ENCODE measurements around the gene ITPR2.

The ITPR2 gene

GRCh38 chr12:26736563-26737486 is 96.2 kb downstream of the ITPR2 start:
- Histone ChIP-seq H3K9me3 (ENCODE audit: control insufficient read depth, low read length) (peaks cover 3% of the 10 kb centered on the region), H2AK5ac (ENCODE audit: low read length, severe bottlenecking) (no peak overlapping the region), H3K14ac (ENCODE audit: low read length in 2 of 2) (no peak overlapping the region), H2AFZ (ENCODE audit: low read depth, low read length) (no peak overlapping the region), H3K4me3 (ENCODE audit: insufficient read depth in 1 of 2, low read depth in 1 of 2, low read length in 2 of 2) (no peak overlapping the region), H3K4ac (ENCODE audit: low read depth in 1 of 2, low read length in 2 of 2) (no peak overlapping the region), H3K18ac (ENCODE audit: low read depth in 1 of 2, low read length in 2 of 2) (no peak overlapping the region), H4K8ac (ENCODE audit: low read length) (no peak overlapping the region), H2BK12ac (ENCODE audit: low read length in 2 of 2) (no peak overlapping the region), H3K9ac (ENCODE audit: low read length) (no peak overlapping the region), H2BK120ac (ENCODE audit: low read depth, low read length) (no peak overlapping the region), H3K23ac (ENCODE audit: low read length in 2 of 2) (no peak overlapping the region), H4K91ac (ENCODE audit: low read length) (no peak overlapping the region), H3K27me3 (ENCODE audit: control insufficient read depth in 1 of 2, insufficient read depth in 1 of 2, low read length in 2 of 2) (no peaks in the 10 kb centered on the region), H3K27ac (ENCODE audit: low read length, poor library complexity, severe bottlenecking) (no peak overlapping the region), H3K4me1 (ENCODE audit: control insufficient read depth, insufficient read depth, low read depth, low read length) (peaks cover 3% of the 10 kb centered on the region), H2BK5ac (ENCODE audit: low read depth, low read length, poor library complexity, severe bottlenecking) (no peak overlapping the region), H3K79me1 (replicated peaks; ENCODE audit: low read length, poor library complexity, severe bottlenecking) (peaks cover 22% of the 10 kb centered on the region), H3K4me2 (ENCODE audit: low read length, poor library complexity, severe bottlenecking) (no peak overlapping the region), H3K36me3 (ENCODE audit: control insufficient read depth in 1 of 2, insufficient read depth in 2 of 2, low read depth in 1 of 2, low read length in 2 of 2) (no peaks in the 10 kb centered on the region), H2BK15ac (ENCODE audit: low read depth, poor library complexity, severe bottlenecking) (no peak overlapping the region)
- WGBS: 90% methylated on average over 14 of the region's 16 CpGs
- DNase-seq: no peak

DNA sequence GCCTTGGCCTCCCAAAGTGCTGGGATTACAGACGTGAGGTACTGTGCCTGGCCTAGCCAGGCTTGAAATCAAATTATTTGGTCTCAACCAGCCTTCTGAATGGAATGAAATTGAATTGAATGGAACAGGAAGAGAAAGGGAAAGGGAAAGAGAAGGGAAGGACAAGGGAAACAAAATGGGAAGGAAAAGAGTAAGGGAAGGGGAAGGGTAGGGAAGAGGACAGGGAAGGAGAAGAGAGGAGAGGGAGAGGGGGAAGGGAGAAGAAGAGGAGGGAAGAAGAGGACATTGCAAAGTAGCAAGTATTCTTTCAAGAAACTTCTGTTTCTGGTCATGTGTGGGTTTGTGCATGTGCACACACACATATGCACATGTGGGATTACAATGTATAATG is 97.8 kb downstream of the ITPR2 start:
- peaks cover 3% of the 10 kb centered on the region for H3K9me3 ChIP-seq (ENCODE audit: control insufficient read depth, low read length)
- no peaks in the 10 kb centered on the region for H3K36me3 ChIP-seq (ENCODE audit: control insufficient read depth in 1 of 2, insufficient read depth in 2 of 2, low read depth in 1 of 2, low read length in 2 of 2)
- no peak overlapping the region for H3K4ac ChIP-seq (ENCODE audit: low read depth in 1 of 2, low read length in 2 of 2)
- no peak overlapping the region for H2AFZ ChIP-seq (ENCODE audit: low read depth, low read length)
- no peak overlapping the region for H2AK5ac ChIP-seq (ENCODE audit: low read length, severe bottlenecking)
- no peak overlapping the region for H2BK15ac ChIP-seq (ENCODE audit: low read depth, poor library complexity, severe bottlenecking)
- no peak overlapping the region for H3K23ac ChIP-seq (ENCODE audit: low read length in 2 of 2)
- H2BK12ac ChIP-seq (ENCODE audit: low read length in 2 of 2): no peak overlapping the region
- peaks cover 21% of the 10 kb centered on the region for H3K79me1 ChIP-seq (replicated peaks; ENCODE audit: low read length, poor library complexity, severe bottlenecking)
- no peak for DNase-seq
- H3K4me1 ChIP-seq (ENCODE audit: control insufficient read depth, insufficient read depth, low read depth, low read length): peaks cover 1% of the 10 kb centered on the region
- H3K9ac ChIP-seq (ENCODE audit: low read length): no peak overlapping the region
- H2BK120ac ChIP-seq (ENCODE audit: low read depth, low read length): no peak overlapping the region
- no peak overlapping the region for H3K27ac ChIP-seq (ENCODE audit: low read length, poor library complexity, severe bottlenecking)
- no peak overlapping the region for H3K4me2 ChIP-seq (ENCODE audit: low read length, poor library complexity, severe bottlenecking)
- WGBS: 0% methylated on average over 1 of the region's 1 CpG
- H3K4me3 ChIP-seq (ENCODE audit: insufficient read depth in 1 of 2, low read depth in 1 of 2, low read length in 2 of 2): no peak overlapping the region
- H4K8ac ChIP-seq (ENCODE audit: low read length): no peak overlapping the region
- no peak overlapping the region for H2BK5ac ChIP-seq (ENCODE audit: low read depth, low read length, poor library complexity, severe bottlenecking)
- H3K18ac ChIP-seq (ENCODE audit: low read depth in 1 of 2, low read length in 2 of 2): no peak overlapping the region
- no peak overlapping the region for H4K91ac ChIP-seq (ENCODE audit: low read length)
- H3K14ac ChIP-seq (ENCODE audit: low read length in 2 of 2): no peak overlapping the region
- H3K27me3 ChIP-seq (ENCODE audit: control insufficient read depth in 1 of 2, insufficient read depth in 1 of 2, low read length in 2 of 2): no peaks in the 10 kb centered on the region

DNA sequence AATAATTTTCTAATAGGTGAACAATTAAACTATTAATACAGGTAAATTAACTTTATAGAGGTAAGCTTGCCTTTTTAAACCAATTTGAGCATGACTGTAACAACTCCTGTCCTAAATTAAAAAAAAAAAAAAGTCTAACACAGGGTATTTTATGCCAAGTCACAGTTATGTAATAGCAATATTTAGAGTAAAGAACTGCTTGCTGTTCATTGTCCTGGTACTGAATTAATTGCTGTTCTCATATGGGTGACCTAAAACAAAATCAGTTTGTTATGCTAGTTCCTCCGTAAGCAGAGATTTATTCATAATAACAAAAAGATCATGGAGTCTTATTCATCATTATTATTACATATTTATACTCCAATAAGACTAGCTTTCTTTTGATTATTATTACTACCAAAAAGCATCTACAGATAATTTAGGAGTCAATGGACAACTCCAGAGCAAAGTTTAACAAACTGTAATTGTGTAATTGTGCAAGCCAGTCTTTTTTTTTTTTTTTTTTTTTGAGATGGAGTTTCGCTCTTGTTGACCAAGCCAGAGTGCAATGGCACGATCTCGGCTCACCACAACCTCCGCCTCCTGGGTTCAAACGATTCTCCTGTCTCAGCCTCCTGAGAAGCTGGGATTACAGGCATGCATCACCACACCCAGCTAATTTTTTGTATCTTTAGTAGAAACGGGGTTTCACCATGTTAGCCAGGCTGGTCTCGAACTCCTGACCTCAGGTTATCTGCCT is 98.3 kb downstream of the ITPR2 start:
- Histone ChIP-seq H3K36me3 (ENCODE audit: control insufficient read depth in 1 of 2, insufficient read depth in 2 of 2, low read depth in 1 of 2, low read length in 2 of 2) (no peaks in the 10 kb centered on the region), H2BK120ac (ENCODE audit: low read depth, low read length) (no peak overlapping the region), H2BK12ac (ENCODE audit: low read length in 2 of 2) (no peak overlapping the region), H3K79me1 (replicated peaks; ENCODE audit: low read length, poor library complexity, severe bottlenecking) (peaks cover 23% of the 10 kb centered on the region), H3K18ac (ENCODE audit: low read depth in 1 of 2, low read length in 2 of 2) (no peak overlapping the region), H2BK15ac (ENCODE audit: low read depth, poor library complexity, severe bottlenecking) (no peak overlapping the region), H2AFZ (ENCODE audit: low read depth, low read length) (no peak overlapping the region), H2AK5ac (ENCODE audit: low read length, severe bottlenecking) (no peak overlapping the region), H3K14ac (ENCODE audit: low read length in 2 of 2) (no peak overlapping the region), H2BK5ac (ENCODE audit: low read depth, low read length, poor library complexity, severe bottlenecking) (no peak overlapping the region), H3K27ac (ENCODE audit: low read length, poor library complexity, severe bottlenecking) (no peak overlapping the region), H3K4me1 (ENCODE audit: control insufficient read depth, insufficient read depth, low read depth, low read length) (peaks cover 1% of the 10 kb centered on the region), H3K27me3 (ENCODE audit: control insufficient read depth in 1 of 2, insufficient read depth in 1 of 2, low read length in 2 of 2) (no peaks in the 10 kb centered on the region), H3K4ac (ENCODE audit: low read depth in 1 of 2, low read length in 2 of 2) (no peak overlapping the region), H4K91ac (ENCODE audit: low read length) (no peak overlapping the region), H3K23ac (ENCODE audit: low read length in 2 of 2) (no peak overlapping the region), H3K9ac (ENCODE audit: low read length) (no peak overlapping the region), H3K9me3 (ENCODE audit: control insufficient read depth, low read length) (peaks cover 3% of the 10 kb centered on the region), H4K8ac (ENCODE audit: low read length) (no peak overlapping the region), H3K4me3 (ENCODE audit: insufficient read depth in 1 of 2, low read depth in 1 of 2, low read length in 2 of 2) (no peak overlapping the region), H3K4me2 (ENCODE audit: low read length, poor library complexity, severe bottlenecking) (no peak overlapping the region)
- DNase-seq: no peak
- WGBS: 97% methylated on average over 7 of the region's 8 CpGs

Measured in mesenchymal stem cell (in vitro differentiated cells and primary cell).